ENCODE results near the gene TMED3. TPM values are rescaled to one million over a fixed set of nuclear protein-coding genes. Genes with fewer than 3 reads are reported as not detected.

The TMED3 gene
- total and polyA plus RNA-seq, 2 donors (not counting 3 experiments of a cell fraction or from before 2014, with no cell fraction given): 105 to 322 TPM

DNA sequence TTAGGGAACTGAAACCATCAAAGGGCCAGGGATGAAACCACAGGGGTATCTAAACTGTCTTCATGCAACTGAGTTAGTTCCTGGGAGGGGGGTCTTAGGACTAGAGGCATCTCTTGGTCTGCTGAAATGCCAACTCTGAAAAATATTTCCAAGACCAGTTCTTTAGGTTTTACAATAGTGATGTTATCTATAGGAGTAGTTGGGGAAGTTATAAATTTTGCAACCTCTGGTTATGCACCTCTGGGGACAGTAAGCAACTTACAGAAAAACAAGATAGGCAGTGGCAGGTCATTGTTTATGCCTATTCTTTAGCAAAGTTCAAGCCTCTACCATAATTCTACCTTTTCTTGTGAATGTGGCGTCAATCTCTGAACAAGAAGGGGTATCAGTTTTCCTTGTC lies 60.7 kb downstream of the TMED3 start:
- DNase-seq (ENCODE audit: low read depth, low spot score) (no peak), FAIRE-seq (no peak)
- Histone ChIP-seq H3K9me1 (replicated peaks; ENCODE audit: control insufficient read depth, extremely low read depth, insufficient read depth, low read length) (no peaks in the 10 kb centered on the region), H3K27ac (ENCODE audit: insufficient read depth, low read depth, low read length) (no peak overlapping the region), H3K4me2 (ENCODE audit: insufficient read depth, low read length) (no peak overlapping the region), H3K79me2 (ENCODE audit: control insufficient read depth, insufficient read depth, low read length) (no peaks in the 10 kb centered on the region), H3K36me3 (ENCODE audit: control insufficient read depth in 2 of 2, extremely low read depth in 1 of 2, insufficient read depth in 2 of 2, low read length in 2 of 2) (no peaks in the 10 kb centered on the region), H3K4me1 (ENCODE audit: control insufficient read depth, extremely low read depth, insufficient read depth, low read length) (no peaks in the 10 kb centered on the region), H3K4me3 (replicated peaks in 1 of 3; ENCODE audit: insufficient read depth in 1 of 3, low read depth in 1 of 3, low read length in 3 of 3) (no peak overlapping the region), H3K9me3 (replicated peaks; ENCODE audit: control insufficient read depth, insufficient read depth, low read length) (no peaks in the 10 kb centered on the region), H3K9ac (replicated peaks; ENCODE audit: extremely low read depth, insufficient read depth, low read length) (no peak overlapping the region), H3K27me3 (ENCODE audit: control insufficient read depth in 2 of 2, insufficient read depth in 2 of 2, low read length in 2 of 2) (no peaks in the 10 kb centered on the region), H4K20me1 (replicated peaks; ENCODE audit: control insufficient read depth, extremely low read depth, insufficient read depth, low read length) (no peaks in the 10 kb centered on the region), H2AFZ (ENCODE audit: low read depth, low read length) (no peak overlapping the region)
- dilution Hi-C loops (cut with MboI; ENCODE audit: extremely low pct_ligation_motif_present, low sequenced_read_pairs): no loop called here
- intact Hi-C loops (cut with micrococcal nuclease): no loop called here
- BruUV-seq (replicated peaks): no TSS peak
- POLR2A ChIA-PET: no interaction called here
- CTCF ChIA-PET: no interaction called here
- TF ChIP-seq FOS (IDR thresholded peaks at IDR 0.05; ENCODE audit: borderline replicate concordance, insufficient read depth, low read length) (no peak), GATA2 (IDR thresholded peaks at IDR 0.05; ENCODE audit: insufficient read depth, insufficient read length, low read depth, low read length) (no peak), JUN (IDR thresholded peaks at IDR 0.05; ENCODE audit: borderline replicate concordance, insufficient read depth, insufficient read length, low read depth) (no peak), MYC (IDR thresholded peaks at IDR 0.05; ENCODE audit: low read depth, low read length) (no peak), POLR2AphosphoS5 (IDR thresholded peaks at IDR 0.05; ENCODE audit: insufficient read depth, low read depth, low read length) (no peak)
- TF ChIP-seq, protein P1, sequence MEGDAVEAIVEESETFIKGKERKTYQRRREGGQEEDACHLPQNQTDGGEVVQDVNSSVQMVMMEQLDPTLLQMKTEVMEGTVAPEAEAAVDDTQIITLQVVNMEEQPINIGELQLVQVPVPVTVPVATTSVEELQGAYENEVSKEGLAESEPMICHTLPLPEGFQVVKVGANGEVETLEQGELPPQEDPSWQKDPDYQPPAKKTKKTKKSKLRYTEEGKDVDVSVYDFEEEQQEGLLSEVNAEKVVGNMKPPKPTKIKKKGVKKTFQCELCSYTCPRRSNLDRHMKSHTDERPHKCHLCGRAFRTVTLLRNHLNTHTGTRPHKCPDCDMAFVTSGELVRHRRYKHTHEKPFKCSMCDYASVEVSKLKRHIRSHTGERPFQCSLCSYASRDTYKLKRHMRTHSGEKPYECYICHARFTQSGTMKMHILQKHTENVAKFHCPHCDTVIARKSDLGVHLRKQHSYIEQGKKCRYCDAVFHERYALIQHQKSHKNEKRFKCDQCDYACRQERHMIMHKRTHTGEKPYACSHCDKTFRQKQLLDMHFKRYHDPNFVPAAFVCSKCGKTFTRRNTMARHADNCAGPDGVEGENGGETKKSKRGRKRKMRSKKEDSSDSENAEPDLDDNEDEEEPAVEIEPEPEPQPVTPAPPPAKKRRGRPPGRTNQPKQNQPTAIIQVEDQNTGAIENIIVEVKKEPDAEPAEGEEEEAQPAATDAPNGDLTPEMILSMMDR (IDR thresholded peaks at IDR 0.05; ENCODE audit: extremely low read depth in 1 of 2, insufficient read depth in 1 of 2, low read depth in 1 of 2, low read length in 2 of 2): no peak
- TF ChIP-seq, protein P2, sequence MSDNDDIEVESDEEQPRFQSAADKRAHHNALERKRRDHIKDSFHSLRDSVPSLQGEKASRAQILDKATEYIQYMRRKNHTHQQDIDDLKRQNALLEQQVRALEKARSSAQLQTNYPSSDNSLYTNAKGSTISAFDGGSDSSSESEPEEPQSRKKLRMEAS (IDR thresholded peaks at IDR 0.05; ENCODE audit: insufficient read depth, insufficient read length): no peak
